Cerebellar nuclear complex (tissue), 1 donor: ENCODE measurements around the gene ANO2.

ENCODE experiments used
- DNase-seq, 2 experiments: peaks; one replicate each; lab custom pipeline; 2025; lab: John Stamatoyannopoulos, UW

ANO2 gene

DNA sequence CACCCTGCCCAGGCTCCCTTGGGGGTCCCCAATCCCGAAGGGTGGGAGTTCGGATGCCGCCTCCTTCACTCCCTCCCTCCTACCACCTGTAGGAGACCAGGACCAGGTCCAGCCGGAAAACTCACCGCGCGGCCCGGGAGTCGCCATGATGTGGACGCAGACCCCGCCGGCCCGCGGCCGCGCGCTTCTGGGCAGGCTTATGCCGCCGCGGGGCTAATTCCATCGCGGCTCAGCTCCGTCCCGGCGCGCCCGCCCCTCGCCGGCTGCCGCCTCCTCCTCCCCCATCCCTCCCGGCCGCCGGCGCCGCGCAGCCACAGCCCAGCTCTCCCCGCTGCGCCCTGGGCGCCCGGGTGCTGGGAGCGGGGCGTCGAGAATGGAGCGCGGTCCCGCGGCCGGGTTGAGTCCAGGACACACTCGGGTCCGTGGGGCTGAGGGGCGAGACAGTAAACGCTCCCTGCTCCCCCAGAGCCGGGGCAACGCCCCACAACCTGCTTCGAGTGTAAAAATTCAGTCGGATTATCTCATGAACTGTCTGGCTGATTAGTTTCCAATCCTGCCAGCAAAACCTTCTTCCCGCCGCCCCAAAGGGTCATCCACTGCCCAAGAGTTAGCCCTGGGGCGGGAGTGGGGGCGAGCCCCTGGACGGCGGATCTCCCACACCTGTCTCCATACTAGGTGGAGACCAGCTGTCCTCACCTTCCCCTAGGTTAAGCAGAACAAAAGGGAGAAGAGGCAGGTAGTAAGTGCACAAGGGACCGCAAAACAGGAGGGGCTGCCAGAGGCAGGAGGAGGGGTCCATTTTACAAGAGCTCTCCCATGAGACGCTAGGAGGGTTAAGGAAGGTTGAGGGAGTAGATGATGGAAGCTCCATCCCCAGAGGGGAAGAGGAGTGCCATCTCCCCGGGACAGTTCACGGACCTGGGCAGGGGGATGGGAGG is at the start of gene ANO2:
TSS of gene ANO2 (minus strand) at position 189 of the 938 bp plus-strand sequence. CDS start at position 147, 42 bp downstream.
- no peak for DNase-seq

DNA sequence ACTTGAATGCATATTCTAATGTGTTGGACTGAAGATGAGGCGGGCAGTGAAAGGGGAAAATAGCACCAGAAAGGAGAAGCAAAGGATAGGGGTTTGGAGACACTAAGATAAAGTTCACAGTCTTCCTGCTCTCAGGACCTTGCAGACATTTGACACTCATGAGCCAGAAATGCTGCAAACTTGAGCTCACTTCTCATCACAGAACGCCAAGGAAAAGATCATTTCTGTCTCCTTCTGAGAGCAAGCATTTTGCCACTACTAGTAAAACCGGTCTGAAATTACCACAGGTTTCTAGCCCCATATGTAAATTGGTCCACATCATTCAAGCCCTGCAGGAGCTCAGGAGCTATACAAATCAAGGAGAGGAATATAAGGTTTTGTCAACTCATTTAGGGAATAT is 44.6 kb upstream of the ANO2 start:
- no peak for DNase-seq

DNA sequence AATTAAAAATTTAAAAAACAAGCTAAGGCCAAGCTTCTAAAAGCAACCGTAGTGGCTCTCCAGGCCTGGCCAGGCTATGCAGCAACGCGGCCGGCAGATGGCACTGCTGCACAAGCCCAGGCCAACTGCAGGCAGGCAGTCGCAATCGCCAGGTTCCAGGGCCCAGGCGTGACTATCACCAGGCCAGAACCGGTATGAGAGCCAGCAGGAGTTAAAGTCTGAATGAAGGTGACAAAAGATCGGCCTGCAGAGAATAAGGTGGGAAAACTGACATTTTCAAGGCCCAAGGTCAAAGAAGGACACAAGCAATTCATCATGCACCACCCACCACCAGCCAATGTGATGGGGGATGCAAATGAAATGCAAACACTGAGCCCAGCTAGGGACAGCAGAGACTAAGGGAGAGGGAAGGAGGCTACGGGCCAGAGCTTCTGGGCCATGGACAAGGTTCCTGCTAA is 43.6 kb upstream of the ANO2 start:
- peak in 1 of 2 experiments; percentile 7 for DNase-seq

DNA sequence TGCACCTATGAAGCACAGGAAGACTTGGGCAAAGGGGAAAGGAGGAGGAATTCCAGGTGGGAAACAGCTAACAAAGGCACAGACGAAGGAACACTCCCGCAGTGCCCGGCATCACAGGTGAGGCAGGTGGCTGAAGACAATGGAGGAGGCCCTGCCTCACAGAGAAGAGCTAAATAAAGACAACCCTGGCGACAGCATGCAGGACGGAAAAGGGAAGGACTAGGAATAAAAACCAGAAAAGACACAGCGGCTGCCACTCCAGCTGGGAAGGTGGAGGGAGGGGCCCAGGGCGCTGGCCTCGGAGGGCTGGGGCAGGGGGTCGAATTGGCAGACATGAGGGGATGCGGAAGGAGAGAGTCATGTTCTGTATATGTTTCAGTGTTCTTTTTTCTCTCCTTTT is 43.0 kb upstream of the ANO2 start:
- DNase-seq = no peak

DNA sequence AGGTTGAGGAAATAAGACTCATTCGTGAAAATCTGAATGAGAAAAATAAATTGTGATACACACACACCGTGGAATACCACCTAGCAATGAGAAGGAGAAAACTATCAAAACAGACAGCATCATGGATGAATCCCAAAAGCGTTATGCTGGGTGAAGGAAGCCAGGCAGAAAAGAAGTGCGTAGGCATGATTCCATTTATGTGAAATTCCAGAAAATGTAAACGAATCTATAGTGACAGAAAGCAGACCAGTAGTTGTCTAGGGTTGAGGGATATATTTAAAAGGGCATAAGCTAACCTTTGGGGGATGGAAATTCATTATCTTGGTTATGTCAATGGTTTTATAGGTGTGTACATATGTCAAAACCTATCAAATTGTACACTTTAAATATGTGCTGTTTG is 42.5 kb upstream of the ANO2 start:
- DNase-seq = no peak

DNA sequence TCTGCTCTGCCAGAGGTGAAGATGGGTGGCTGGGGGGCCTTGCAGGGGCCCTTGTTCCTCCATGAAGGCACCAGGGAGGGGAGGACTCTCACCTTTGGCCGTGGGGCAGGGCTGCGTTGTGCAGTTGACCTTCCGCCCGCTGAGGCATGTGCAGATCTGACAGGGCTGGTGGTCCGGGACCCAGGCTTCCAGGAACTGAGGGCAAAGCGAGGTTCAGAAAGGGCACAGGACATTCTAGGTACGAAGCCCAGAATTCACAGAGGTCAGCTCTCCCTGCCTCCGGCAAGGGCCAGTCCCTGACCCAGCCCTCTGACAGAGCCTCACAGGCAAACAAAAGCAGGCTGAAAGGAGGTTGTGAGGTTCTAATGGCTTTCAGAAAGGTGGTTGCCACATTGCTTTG is 40.4 kb upstream of the ANO2 start:
- DNase-seq = no peak

DNA sequence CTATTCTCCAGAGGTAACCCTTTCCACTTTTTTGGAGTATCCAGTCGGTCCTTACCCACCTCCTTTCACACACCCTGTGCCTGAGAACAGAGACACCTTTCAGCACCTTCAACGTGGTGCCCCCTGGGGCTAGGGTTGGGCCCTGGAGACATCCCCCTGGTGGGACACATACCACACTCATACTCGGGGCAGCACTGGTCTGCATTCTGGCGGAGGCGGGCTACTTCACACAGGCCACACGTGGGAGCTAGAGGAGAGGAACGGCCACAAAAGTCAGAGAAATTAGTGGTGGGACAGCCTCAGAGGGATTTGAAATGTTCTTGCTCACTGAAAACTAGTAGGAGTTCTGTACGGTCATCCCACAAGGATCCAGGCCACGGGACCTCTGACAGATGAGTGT is 39.8 kb upstream of the ANO2 start:
- DNase-seq = no peak

DNA sequence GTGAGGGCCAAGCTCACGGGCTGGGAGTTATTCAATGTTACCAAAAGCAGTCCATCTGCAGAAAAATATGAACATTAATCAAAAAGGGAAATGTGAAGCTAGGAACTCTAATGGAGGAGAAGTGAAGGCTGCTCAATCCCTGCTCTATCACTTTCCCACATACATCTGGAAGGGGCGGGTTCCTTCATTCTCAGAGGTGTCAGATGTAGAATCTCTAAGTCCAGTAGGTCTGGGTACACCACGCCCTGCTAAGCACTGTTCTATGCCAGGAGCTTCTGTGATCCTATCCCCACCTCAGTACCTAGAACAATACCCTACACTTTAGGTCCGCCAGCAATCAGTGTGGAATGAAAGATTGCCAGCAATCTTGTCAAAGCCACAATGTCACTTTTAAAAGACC is 37.0 kb upstream of the ANO2 start:
- DNase-seq = no peak

DNA sequence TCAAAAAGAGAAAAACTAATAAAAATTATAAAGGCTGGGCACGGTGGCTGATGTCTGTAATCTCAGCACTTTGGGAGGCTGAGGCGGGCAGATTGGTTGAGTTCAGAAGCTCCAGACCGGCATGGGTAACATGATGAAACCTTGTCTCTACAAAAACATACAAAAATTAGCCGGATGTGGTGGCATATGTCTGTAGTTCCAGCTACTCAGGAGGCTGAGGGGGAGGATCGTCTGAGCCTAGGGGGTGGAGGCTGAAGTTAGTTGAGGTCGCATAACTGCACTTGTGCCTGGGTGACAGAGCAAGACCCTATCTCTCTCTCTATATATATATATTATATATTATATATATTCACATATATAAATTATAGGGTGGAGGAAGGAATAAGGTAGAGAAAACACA is 32.5 kb upstream of the ANO2 start:
- no peak for DNase-seq

DNA sequence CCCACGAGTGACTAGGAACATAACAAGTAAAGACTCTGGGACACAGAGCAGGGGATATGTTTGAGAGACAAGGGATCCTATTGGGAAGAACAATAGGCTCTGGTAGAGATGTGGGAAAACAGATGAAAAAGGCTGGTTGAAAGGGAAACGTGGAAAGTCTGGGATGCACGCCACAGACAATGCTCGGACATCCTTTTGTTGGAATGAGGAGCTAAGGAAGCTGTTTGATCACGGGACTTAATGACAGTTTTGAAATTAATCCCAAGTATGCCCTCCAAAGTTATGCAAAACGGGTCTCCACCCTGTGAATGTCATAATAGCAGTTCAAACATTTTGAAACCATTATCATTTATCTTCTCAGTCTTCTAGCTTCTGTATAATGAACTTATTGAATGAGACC is 31.7 kb upstream of the ANO2 start:
- no peak for DNase-seq

DNA sequence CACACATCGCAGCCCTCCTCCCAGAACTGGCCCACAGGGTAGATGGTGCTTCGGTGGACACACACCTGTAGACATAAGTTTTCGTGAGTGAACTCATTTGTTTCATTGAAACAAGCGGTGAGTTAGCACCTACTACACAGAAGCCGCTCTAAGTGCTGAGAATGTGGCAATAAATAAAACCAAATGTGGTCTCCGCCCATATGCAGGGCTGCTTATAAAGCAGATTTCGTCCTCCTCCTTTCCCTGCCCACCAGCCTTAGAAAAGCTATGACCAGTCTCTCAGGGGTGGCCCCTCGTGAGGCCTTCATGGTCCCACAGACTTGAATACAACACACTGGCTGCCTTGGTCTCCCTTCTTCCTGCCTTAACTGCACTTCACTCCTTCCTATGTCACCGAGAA is 31.1 kb upstream of the ANO2 start:
- DNase-seq = no peak

DNA sequence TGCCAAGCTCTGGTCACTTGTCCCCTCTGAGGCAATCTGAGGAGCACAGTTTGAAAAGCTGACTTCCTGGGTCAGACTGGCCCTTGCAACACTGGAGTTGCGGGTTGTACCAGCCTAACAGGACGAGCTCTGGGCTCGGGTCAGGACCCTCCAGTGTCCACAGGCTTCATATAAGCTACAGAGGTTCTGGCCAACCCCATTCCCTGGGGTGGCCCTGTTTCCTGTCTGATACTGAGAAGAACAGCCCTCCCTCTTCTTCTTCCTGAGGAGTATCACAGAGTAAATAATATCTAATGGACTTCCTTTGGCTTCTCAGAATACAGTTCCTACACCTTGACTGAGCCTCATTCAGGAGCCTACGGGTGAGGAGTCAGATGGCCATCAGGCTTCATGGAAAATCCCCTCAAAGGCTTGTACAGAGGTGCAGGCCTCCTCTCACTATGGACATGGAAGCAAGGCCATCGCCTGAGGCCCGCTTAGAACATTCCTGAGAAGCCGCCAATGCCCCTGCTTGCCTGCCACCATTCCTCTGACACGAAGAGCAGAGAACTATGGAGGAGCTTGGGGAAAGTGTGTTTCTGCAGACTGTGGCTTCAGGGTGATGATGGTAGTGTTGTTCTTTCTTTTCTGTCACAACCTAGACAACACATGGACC is 28.5 kb upstream of the ANO2 start:
- DNase-seq = no peak

DNA sequence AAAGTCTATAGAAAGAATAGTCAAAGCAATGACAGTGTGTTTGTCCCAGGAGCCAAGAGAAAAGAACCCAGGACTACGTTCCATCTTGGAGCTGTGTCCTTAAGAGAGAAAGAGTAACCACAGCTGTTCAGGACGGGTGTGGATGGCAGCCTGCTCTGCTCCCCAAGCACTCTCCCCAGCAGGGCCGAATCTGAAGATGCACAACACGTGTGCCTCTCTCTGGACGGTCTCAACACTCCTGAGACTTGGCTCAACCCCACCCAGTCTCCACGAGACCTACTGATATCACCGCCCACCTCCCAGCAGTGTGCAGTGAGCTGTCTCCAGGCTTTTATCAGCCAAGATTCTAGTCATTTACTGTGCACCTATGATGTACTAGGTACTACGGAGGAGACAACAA is 27.3 kb upstream of the ANO2 start:
- DNase-seq = no peak

DNA sequence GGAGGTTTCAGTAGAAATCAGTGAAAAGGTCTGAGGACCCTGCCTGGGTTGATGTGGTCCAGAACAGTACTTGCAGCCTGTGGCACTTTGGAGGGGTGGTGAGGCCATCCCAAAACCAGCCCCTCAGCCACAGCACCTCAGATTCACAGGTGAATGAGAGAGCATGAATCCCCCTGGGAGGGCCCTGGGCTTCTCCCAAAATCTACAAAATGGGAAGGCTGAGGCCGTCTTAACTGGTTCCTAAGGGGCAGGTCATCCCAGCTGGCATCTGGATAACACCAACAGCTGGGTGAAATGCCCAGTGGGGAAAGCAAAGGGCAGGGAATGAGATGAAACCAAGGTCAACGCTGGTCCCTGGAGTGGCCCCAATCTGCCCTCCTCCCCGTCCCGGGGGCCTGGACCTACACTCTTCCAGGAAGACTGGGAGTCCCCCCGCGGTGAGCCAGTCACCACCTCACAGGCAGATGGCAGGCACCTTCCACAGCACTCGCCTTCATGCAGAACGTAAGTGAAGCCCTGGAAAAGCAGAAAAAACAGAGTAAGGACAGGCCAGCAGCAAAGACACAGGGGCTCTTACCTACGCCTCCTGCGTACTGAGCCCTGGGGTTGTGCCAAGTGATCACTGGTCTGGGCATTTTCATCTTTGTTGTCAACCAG is 26.3 kb upstream of the ANO2 start:
- no peak for DNase-seq

DNA sequence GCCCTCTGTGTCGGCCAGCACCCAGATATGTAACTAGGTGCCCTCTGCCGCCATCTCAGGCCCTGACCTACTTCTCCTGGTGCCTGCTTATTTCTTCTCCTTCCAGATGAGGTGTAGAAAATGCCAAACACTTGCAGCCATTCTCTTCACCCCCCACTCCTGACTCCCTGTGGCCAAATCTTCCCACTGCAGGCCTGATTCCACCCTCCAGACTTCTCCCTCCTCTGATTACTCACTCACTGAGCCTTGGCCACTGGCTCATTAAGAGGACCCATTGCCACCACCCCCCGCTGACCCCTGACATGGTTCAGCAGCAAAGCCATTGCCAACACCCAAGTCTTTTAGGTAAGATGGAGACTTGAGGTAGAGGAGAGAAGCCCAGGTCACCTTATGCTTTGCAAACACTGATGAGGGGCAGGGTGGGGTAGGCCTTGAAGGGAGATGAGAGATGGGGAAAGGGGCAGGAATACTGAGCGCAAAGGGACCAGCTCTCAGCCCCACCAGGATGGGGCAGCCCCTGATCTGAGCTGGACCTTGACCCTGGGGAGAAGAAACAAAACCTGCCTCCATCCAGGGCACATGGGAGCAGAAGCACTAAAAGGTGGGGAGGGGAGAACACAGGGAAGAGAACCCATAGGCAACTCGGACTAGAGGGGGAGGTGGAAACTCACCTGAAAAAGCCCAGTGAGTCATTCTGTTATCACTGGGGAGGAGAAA is 25.1 kb upstream of the ANO2 start:
- DNase-seq = no peak

DNA sequence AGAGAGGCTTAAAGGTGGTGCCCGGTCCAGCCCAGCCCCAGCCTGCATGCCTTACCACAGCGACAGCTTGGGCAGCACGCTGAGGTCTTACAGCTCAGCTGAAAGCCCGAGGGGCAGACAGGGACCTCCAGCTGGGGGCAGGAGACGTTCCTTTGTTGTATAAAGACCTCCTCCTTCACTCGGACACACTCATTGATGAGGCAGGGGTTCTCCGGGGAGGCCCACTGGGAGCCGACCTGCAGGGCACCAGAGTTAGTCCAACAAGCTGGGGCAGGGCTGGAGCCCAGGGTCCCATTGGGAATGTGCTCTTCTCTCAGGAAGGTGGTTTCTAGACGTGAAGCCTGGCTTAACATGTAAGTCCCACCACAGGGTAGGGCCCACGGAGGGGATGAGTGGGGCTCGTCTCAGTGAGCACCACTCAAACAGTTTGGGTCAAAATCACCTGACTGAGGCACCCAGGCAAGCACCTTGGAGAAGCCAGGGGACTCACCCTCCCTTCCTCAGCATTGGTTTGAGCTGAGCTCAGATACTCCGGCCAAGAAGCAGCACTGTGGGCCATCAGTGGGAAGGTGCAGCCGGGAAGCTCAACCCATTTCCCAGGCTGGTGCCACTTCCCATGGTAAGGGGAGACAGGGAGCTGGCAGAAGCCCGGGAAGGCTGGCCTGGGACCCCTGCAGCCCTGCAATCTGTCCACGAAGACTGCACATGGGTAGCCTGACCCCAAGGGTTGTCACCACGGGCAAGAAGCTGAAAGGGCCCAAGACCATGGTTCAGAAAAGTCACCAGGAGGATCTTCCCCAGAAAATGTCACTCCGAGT is 24.3 kb upstream of the ANO2 start:
- no peak for DNase-seq

DNA sequence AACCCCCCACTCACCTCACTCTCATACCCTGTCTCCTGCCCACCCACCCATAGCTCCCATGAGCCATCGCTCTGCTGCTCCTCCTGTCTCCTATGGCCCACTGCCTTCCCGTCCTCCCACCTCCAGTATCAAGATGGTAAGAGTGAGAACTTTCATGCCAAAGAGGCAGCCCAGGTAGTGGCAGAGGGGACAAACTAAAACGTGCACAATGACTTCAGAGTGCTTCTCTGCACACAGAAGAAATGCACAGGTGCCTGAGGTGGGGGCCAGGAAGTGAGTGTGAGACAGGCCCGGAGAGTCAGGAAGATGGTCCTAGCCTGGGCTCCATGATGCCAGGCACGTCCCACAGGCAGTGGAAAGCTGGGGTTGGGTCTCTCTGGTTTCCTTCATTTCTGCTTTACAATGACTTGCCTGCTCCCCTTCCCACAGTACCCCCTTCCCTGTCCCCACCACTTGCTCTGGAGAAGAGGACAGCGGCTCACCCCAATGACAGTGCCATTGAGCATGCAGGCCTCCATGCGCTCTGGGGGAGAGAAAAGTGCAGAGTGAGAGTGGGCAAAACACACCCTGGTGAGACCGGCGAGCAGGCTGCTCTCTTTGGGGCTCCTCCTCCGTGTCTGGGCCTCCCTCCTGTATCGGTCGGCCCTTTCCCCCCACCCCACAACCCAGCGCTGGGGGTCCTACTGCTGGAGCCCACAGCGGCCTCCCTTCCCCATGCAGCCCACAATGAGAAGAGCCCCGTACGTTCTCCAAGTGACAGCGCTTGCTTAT is 22.8 kb upstream of the ANO2 start:
- no peak for DNase-seq

DNA sequence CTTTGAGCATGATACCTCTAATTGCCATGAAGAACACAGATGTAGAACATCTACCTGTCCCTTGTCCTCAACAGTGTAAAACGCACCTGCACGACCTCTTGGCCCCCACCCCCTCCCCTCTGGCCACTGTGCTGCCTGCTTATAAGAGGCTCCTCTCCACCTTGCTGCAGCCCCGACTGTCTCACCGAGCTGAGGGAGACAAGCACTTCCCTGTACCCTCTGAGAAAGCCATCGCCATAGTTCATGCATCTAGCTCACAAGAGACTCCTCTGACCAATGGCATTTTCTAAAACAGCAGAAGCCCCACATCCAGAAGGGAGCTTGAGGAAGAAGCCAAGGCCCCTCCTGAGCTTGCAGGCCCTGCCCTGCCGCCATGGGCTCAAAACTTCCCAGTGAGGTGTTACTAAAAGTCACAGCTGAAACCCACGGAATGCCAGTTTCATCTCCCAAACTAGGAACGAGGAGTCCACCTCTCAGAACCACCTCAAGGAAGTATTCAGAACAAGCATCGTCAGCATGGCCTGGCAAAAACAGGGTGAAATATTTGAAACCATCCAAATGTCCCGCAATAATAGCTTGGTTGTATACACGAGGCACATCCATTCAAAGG is 21.5 kb upstream of the ANO2 start:
- DNase-seq = no peak

DNA sequence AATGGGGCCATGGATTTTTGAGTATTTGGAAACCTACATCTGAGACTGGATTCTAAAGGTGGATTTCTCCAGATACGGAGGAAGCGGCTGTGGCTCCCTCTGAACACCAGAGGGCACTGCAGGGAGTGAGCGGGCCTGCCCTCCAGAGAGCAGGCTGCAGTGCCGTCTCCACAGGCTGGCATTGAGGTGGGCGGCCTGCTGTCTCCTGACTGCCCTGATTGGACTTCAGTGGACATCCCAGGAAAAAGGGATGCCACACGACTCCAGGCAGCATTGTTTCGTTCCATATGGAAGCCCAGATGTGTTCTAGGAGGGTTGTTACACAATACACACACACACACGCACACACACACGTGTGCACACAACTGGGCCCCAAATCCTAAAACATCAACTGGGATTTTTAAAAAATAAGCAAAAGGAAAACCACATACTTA is 20.9 kb upstream of the ANO2 start:
- DNase-seq = no peak
